ENCODE results near the gene SLC38A3.

The SLC38A3 gene

GRCh38 chr3:50269460-50269859 is 64.4 kb downstream of the SLC38A3 start:
- DNase-seq (ENCODE audit: low spot score), result no peak

GRCh38 chr3:50269977-50270413 is 64.9 kb downstream of the SLC38A3 start:
- no peak for DNase-seq (ENCODE audit: low spot score)

GRCh38 chr3:50270422-50271224 is 65.6 kb downstream of the SLC38A3 start:
- no peak for DNase-seq (ENCODE audit: low spot score)

Data from hematopoietic multipotent progenitor cell treated with erythropoietin and hydrocortisone succinate and interleukin-3 and kit ligand, for 17 days (in vitro differentiated cells).